H1 (cell line): ENCODE results near the gene SH3BP2. TPM values are rescaled to one million over a fixed set of nuclear protein-coding genes. Genes with fewer than 3 reads are reported as not detected.

Experiments used
- CTCF ChIA-PET: fragments of 300-600 bp; sonication (Branson Sonifier 250); formaldehyde crosslinking; loops from one replicate; lab custom pipeline; 2021; ENCODE audit not compliant: partially characterized antibody; lab: Charles Lee
- POLR2A ChIA-PET: fragments of 300-600 bp; sonication (Branson Sonifier 250); formaldehyde crosslinking; loops from one replicate; lab custom pipeline; 2021; ENCODE audit warnings: inconsistent platforms; ENCODE audit not compliant: partially characterized antibody; lab: Charles Lee
- DNase-seq, 2 experiments: peaks; one replicate each; pipeline versions ENCODE4 v3.0.0 to v3.0.0-alpha.2; 2010 to 2022; ENCODE audit warnings: low spot score in 2 of 2, low read depth in 1 of 2, mixed read lengths in 1 of 2
- FAIRE-seq: peaks from 2 replicates; lab custom pipeline; 2011; peaks lifted over from hg19 to GRCh38; lab: Jason Lieb, UNC
- H2AFZ ChIP-seq: 2 replicates; pipeline ENCODE4 v1.8.1; 2012; ENCODE audit warnings: low read length, inconsistent platforms
- H2AK5ac ChIP-seq: 2 replicates; pipeline ENCODE4 v1.6.1; 2013; ENCODE audit warnings: low read depth, low read length
- H2BK120ac ChIP-seq: replicated peaks from 2 replicates; pipeline ENCODE3; 2013; ENCODE audit warnings: low read depth, low read length, inconsistent platforms
- H2BK12ac ChIP-seq: 2 replicates; pipeline ENCODE4 v1.6.1; 2013; ENCODE audit warnings: low read depth, low read length
- H2BK15ac ChIP-seq: 2 replicates; pipeline ENCODE4 v1.6.1; 2013; ENCODE audit warnings: low read length
- H2BK20ac ChIP-seq: 2 replicates; pipeline ENCODE4 v1.6.1; 2013; ENCODE audit warnings: low read length
- H2BK5ac ChIP-seq: 2 replicates; pipeline ENCODE4 v1.6.1; 2013; ENCODE audit warnings: low read depth, low read length
- H3K14ac ChIP-seq: 2 replicates; pipeline ENCODE4 v1.6.1; 2013; ENCODE audit warnings: inconsistent platforms; ENCODE audit not compliant: insufficient read length
- H3K18ac ChIP-seq: 2 replicates; pipeline ENCODE4 v1.6.1; 2013; ENCODE audit warnings: low read length; ENCODE audit errors: extremely low read depth
- H3K23ac ChIP-seq: 2 replicates; pipeline ENCODE4 v1.6.1; 2013; ENCODE audit warnings: inconsistent platforms; ENCODE audit not compliant: insufficient read length
- H3K23me2 ChIP-seq: 2 replicates; pipeline ENCODE4 v1.6.1; 2013; ENCODE audit warnings: low read depth, low read length
- H3K27ac ChIP-seq: 2 replicates; pipeline ENCODE4 v1.6.1; 2011; ENCODE audit warnings: low read depth, low read length, inconsistent platforms
- H3K27me3 ChIP-seq, 4 experiments: replicated peaks in 1 of 4; 1 replicate in 1 of 4; 2 replicates in 3 of 4; pipeline versions ENCODE4 v1.6.1 to v1.8.1; 2011 to 2013; ENCODE audit warnings: low read length in 3 of 4, mild to moderate bottlenecking in 3 of 4, inconsistent platforms in 2 of 4, mixed read lengths in 2 of 4, moderate library complexity in 1 of 4; ENCODE audit not compliant: control insufficient read depth in 3 of 4, insufficient read depth in 3 of 4; ENCODE audit errors: extremely low read depth in 1 of 4
- H3K36me3 ChIP-seq, 4 experiments: 2 replicates each; pipeline versions ENCODE4 v1.6.1 to v1.8.1; 2011 to 2013; ENCODE audit warnings: mild to moderate bottlenecking in 4 of 4, low read length in 3 of 4, moderate library complexity in 2 of 4, control low read depth in 1 of 4, inconsistent platforms in 1 of 4; ENCODE audit not compliant: insufficient read depth in 4 of 4, control insufficient read depth in 2 of 4
- H3K4ac ChIP-seq: replicated peaks from 2 replicates; pipeline ENCODE3; 2013; ENCODE audit warnings: low read length, low read depth, mixed read lengths, inconsistent platforms; ENCODE audit not compliant: insufficient read length
- H3K4me1 ChIP-seq, 4 experiments: replicated peaks in 1 of 4; 1 replicate in 1 of 4; 2 replicates in 3 of 4; pipeline versions ENCODE4 v1.6.1 to v1.8.1; 2011 to 2013; ENCODE audit warnings: low read length in 3 of 4, inconsistent platforms in 2 of 4, mixed read lengths in 1 of 4; ENCODE audit not compliant: insufficient read depth in 4 of 4, control insufficient read depth in 3 of 4
- H3K4me2 ChIP-seq, 2 experiments: 2 replicates each; pipeline versions ENCODE4 v1.6.1 to v1.8.1; 2011 to 2013; ENCODE audit warnings: low read depth in 2 of 2, low read length in 2 of 2, control low read depth in 1 of 2, inconsistent platforms in 1 of 2, mild to moderate bottlenecking in 1 of 2; ENCODE audit not compliant: insufficient read depth in 1 of 2
- H3K4me3 ChIP-seq, 4 experiments: fragments of 200-600, 300-600 bp in 1 of 4; sonication (generic), shearing (Covaris generic), sonication (Bioruptor Twin) in 1 of 4; 2 replicates each; pipeline versions ENCODE4 v1.5.1 to v1.8.1; 2011 to 2016; ENCODE audit warnings: low read length in 4 of 4, low read depth in 3 of 4, control low read depth in 2 of 4, inconsistent platforms in 2 of 4, mild to moderate bottlenecking in 2 of 4, mixed read lengths in 1 of 4, moderate library complexity in 1 of 4; ENCODE audit not compliant: insufficient read depth in 2 of 4; ENCODE audit errors: extremely low read depth in 1 of 4
- H3K56ac ChIP-seq: replicated peaks from 2 replicates; pipeline ENCODE3; 2013; ENCODE audit warnings: low read depth, mild to moderate bottlenecking, mixed read lengths, low read length, inconsistent platforms; ENCODE audit not compliant: insufficient read length
- H3K79me1 ChIP-seq: 2 replicates; pipeline ENCODE4 v1.6.1; 2013; ENCODE audit warnings: low read depth, low read length, control low read depth
- H3K79me2 ChIP-seq, 2 experiments: 2 replicates each; pipeline versions ENCODE4 v1.6.1 to v1.8.1; 2012 to 2013; ENCODE audit warnings: low read length in 2 of 2, mild to moderate bottlenecking in 2 of 2, inconsistent platforms in 1 of 2; ENCODE audit not compliant: insufficient read depth in 2 of 2, control insufficient read depth in 1 of 2
- H3K9ac ChIP-seq, 4 experiments: replicated peaks in 1 of 4; 1 replicate in 1 of 4; 2 replicates in 3 of 4; pipeline versions ENCODE4 v1.6.1 to v1.8.1; 2011 to 2013; ENCODE audit warnings: low read depth in 3 of 4, low read length in 3 of 4, control low read depth in 2 of 4, mild to moderate bottlenecking in 2 of 4, moderate library complexity in 2 of 4, inconsistent platforms in 1 of 4; ENCODE audit errors: extremely low read depth in 1 of 4
- H3K9me3 ChIP-seq, 2 experiments: 2 replicates each; pipeline versions ENCODE4 v1.6.1 to v1.8.1; 2012 to 2013; ENCODE audit warnings: mild to moderate bottlenecking in 2 of 2, moderate library complexity in 2 of 2, control low read depth in 1 of 2, inconsistent platforms in 1 of 2, low read depth in 1 of 2, low read length in 1 of 2, mixed read lengths in 1 of 2; ENCODE audit not compliant: insufficient read depth in 2 of 2
- H4K20me1 ChIP-seq, 2 experiments: replicated peaks in 1 of 2; 2 replicates each; pipeline versions ENCODE3 to v1.8.1; 2011 to 2013; ENCODE audit warnings: inconsistent platforms in 2 of 2, low read length in 2 of 2, mild to moderate bottlenecking in 1 of 2; ENCODE audit not compliant: insufficient read depth in 2 of 2, control insufficient read depth in 1 of 2
- H4K5ac ChIP-seq: 2 replicates; pipeline ENCODE4 v1.6.1; 2013; ENCODE audit warnings: low read length, low read depth, mixed read lengths, inconsistent platforms; ENCODE audit not compliant: insufficient read length
- H4K8ac ChIP-seq: 2 replicates; pipeline ENCODE4 v1.8.0; 2013; ENCODE audit warnings: mild to moderate bottlenecking, moderate library complexity, low read length, inconsistent platforms; ENCODE audit not compliant: insufficient read depth; ENCODE audit errors: extremely low read depth
- H4K91ac ChIP-seq: replicated peaks from 2 replicates; pipeline ENCODE3; 2013; ENCODE audit warnings: low read length, mixed read lengths, inconsistent platforms; ENCODE audit not compliant: insufficient read length
- BACH1 ChIP-seq: IDR thresholded peaks from 2 replicates; pipeline ENCODE4 v1.6.1; 2012; ENCODE audit warnings: low read length, improper control_type of control experiment
- BCL11A ChIP-seq, 2 experiments: IDR thresholded peaks; one replicate each; pipeline ENCODE4 v1.6.1; 2011; ENCODE audit warnings: low read depth in 2 of 2, low read length in 2 of 2, mild to moderate bottlenecking in 2 of 2
- CTCF ChIP-seq, 3 experiments: IDR thresholded peaks; 1 replicate in 2 of 3; 2 replicates in 1 of 3; pipeline versions ENCODE4 v1.5.1 to v1.6.1; 2011; ENCODE audit warnings: low read length in 3 of 3, mild to moderate bottlenecking in 3 of 3, inconsistent platforms in 2 of 3, low read depth in 1 of 3, moderate library complexity in 1 of 3; ENCODE audit not compliant: insufficient read depth in 1 of 3; ENCODE audit errors: control extremely low read depth in 1 of 3
- POLR2A ChIP-seq, 2 experiments: IDR thresholded peaks; 1 replicate in 1 of 2; 2 replicates in 1 of 2; pipeline ENCODE4 v1.6.1; 2011; ENCODE audit warnings: low read depth in 2 of 2, low read length in 2 of 2, mild to moderate bottlenecking in 2 of 2; ENCODE audit errors: control extremely low read depth in 1 of 2
- WGBS, 2 experiments: shearing (Covaris generic) in 1 of 2; methylation state at CpG; one replicate each; pipeline versions ENCODE4 v1.1.6 to v1.1.7; 2013 to 2015; ENCODE audit warnings: low lambda C conversion rate in 2 of 2, mixed read lengths in 2 of 2, inconsistent platforms in 1 of 2, low coverage in 1 of 2, missing lambda C conversion rate in 1 of 2; ENCODE audit not compliant: insufficient replicate concordance in 2 of 2, insufficient coverage in 1 of 2, insufficient read length in 1 of 2; ENCODE audit errors: extremely low coverage in 1 of 2, missing lambda C conversion rate in 1 of 2; 5-methylcytosine and 5-hydroxymethylcytosine counted together
- polyA plus RNA-seq, 7 experiments: library from polyadenylated mRNA; depleted of rRNA in 3 of 7; stranded (reverse) in 5 of 7; unstranded in 2 of 7; fragments of >200 nt in 5 of 7; fragments of 200-250 nt in 2 of 7; gene quantifications; 1 replicate in 5 of 7; 2 replicates in 1 of 7; 4 replicates in 1 of 7; pipeline versions ENCODE4 v1.2.1 to v1.2.3, GENCODE V29; 2011 to 2013; ENCODE audit warnings: missing spikeins in 2 of 7, mixed read lengths in 2 of 7
- total RNA-seq: library from RNA; stranded (reverse); fragmentation: NEBNext Ultra II Directional; extraction: Animal tissue kit (Norgen Biotek cat#: 25700); gene quantifications from 2 replicates; pipeline ENCODE4 v1.2.1, GENCODE V29; 2021

SH3BP2 gene
- total and polyA plus RNA-seq, 2 of the 8 experiments (the other 6 are each of a cell fraction or from before 2014, with no cell fraction given) = 27.4 to 31.4 TPM

GRCh38 chr4:2861631-2862436, 68.9 kb downstream of the SH3BP2 start:
- CTCF ChIA-PET = interaction anchor here (1.0 to 3.8 kb wide), 7 partner anchors 12 to 92 kb away, joined by 3 to 19 read pairs (median 4); no protein-coding TSS in a partner anchor
- Histone ChIP-seq H3K79me2 (peaks cover 0 to 89% of the 10 kb centered on the region in 2 experiments; a peak in 3 of 4 replicates), H3K4me3 (no peak overlapping the region), H4K5ac (no peak overlapping the region), H2BK15ac (no peak overlapping the region), H3K4me2 (peak overlapping the region in 1 of 2 experiments; percentile 56; a peak in 1 of 4 replicates), H2BK12ac (no peak overlapping the region; the same call in 1 of the 2 replicates), H3K4me1 (peaks cover 6 to 20% (median 8%) of the 10 kb centered on the region in 4 experiments; a peak in 5 of 7 replicates), H3K27me3 (no peaks in the 10 kb centered on the region), H3K79me1 (no peaks in the 10 kb centered on the region; the same call in 1 of the 2 replicates), H4K8ac (no peak overlapping the region), H3K9ac (no peak overlapping the region), H2AK5ac (0 out of 2 replicates have a peak overlapping the region, but pooled peaks have one; percentile 88), H2AFZ (no peak overlapping the region), H2BK20ac (no peak overlapping the region), H3K36me3 (no peaks in the 10 kb centered on the region), H3K18ac (no peak overlapping the region), H4K20me1 (peaks cover 2 to 6% of the 10 kb centered on the region in 2 experiments), H3K9me3 (no peaks in the 10 kb centered on the region), H4K91ac (no peak overlapping the region), H2BK120ac (no peak overlapping the region), H3K4ac (no peak overlapping the region), H3K56ac (no peak overlapping the region), H3K14ac (no peak overlapping the region), H3K23ac (no peak overlapping the region), H3K27ac (no peak overlapping the region), H3K23me2 (no peaks in the 10 kb centered on the region), H2BK5ac (peak overlapping the region; percentile 60; the same call in 1 of the 2 replicates)
- WGBS, 2 experiments = 82% methylated on average over 4 of the region's 4 CpGs; no CpG with 5 or more reads in 1 of the 2 experiments
- DNase-seq = peak in 1 of 2 experiments; percentile 39
- FAIRE-seq = no peak
- TF ChIP-seq BCL11A (IDR thresholded peaks at IDR 0.05; ENCODE audit: low read depth in 2 of 2, low read length in 2 of 2) (no peak), BACH1 (no peak), POLR2A (IDR thresholded peaks at IDR 0.05; ENCODE audit: control extremely low read depth in 1 of 2, low read depth in 2 of 2, low read length in 2 of 2) (no peak), CTCF (IDR thresholded peaks at IDR 0.05; ENCODE audit: control extremely low read depth in 1 of 3, insufficient read depth in 1 of 3, low read depth in 1 of 3, low read length in 3 of 3) (no peak)
- POLR2A ChIA-PET = interaction anchor here (0.6 to 1.9 kb wide), 8 partner anchors 9 to 84 kb away, joined by 3 to 4 read pairs (median 3); no protein-coding TSS in a partner anchor
